Skin epidermis (tissue), 12 donors: ENCODE measurements around the gene ELP6.
"Not testable (repeated sequence)": the region's sequence is repeated elsewhere in the genome, so short reads cannot be mapped to it uniquely, and the experiment has no call there.

Source experiments
- H3K27ac ChIP-seq, 21 experiments: fragments of 200-600 bp; sonication (generic) in 11 of 21; one replicate each; pipeline ENCODE4 v1.5.0; 2020; ENCODE audit warnings: mild to moderate bottlenecking in 3 of 21, inconsistent platforms in 2 of 21, moderate library complexity in 2 of 21
- H3K4me3 ChIP-seq, 7 experiments: fragments of 200-600 bp; sonication (generic) in 2 of 7; one replicate each; pipeline ENCODE4 v1.5.0; 2020; ENCODE audit warnings: inconsistent platforms in 2 of 7, mild to moderate bottlenecking in 2 of 7, moderate library complexity in 1 of 7

ELP6 gene

GRCh38 chr3:47473391-47473790, 40.1 kb downstream of the ELP6 start:
- Histone ChIP-seq H3K27ac (no peak overlapping the region), H3K4me3 (no peak overlapping the region)

GRCh38 chr3:47469616-47470015, 43.9 kb downstream of the ELP6 start:
- Histone ChIP-seq H3K27ac (peak overlapping the region in 1 of 21 experiments; percentile 7), H3K4me3 (no peak overlapping the region)

GRCh38 chr3:47468315-47468714, 45.2 kb downstream of the ELP6 start:
- not testable (repeated sequence) for H3K4me3 ChIP-seq

GRCh38 chr3:47464588-47464987, 48.9 kb downstream of the ELP6 start:
- H3K27ac ChIP-seq, result no peak overlapping the region

More at GRCh38 chr3:47468315-47468714, 45.2 kb downstream of the ELP6 start:
- H3K27ac ChIP-seq, result not testable (repeated sequence)

GRCh38 chr3:47459534-47460085, 53.9 kb downstream of the ELP6 start:
- not testable (repeated sequence) for H3K27ac ChIP-seq, H3K4me3 ChIP-seq

More at GRCh38 chr3:47464588-47464987, 48.9 kb downstream of the ELP6 start:
- no peak overlapping the region for H3K4me3 ChIP-seq

GRCh38 chr3:47456984-47457383, 56.5 kb downstream of the ELP6 start:
- Histone ChIP-seq H3K27ac (peak overlapping the region in 1 of 21 experiments; percentile 34), H3K4me3 (no peak overlapping the region)

- H3K4me3 ChIP-seq, result no peak overlapping the region
- peak overlapping the region in 3 of 21 experiments; percentile 3 to 40 (median 5) for H3K27ac ChIP-seq
These were observed 57.6 kb downstream of the ELP6 start for GRCh38 chr3:47455806-47456452.

- Histone ChIP-seq H3K4me3 (no peak overlapping the region), H3K27ac (peak overlapping the region in 2 of 21 experiments; percentile 10 to 13)
These were observed 60.9 kb downstream of the ELP6 start for GRCh38 chr3:47452453-47453215.
